Suppressor macrophage treated with lipopolysaccharide for 4 hours (primary cell): Measurements from ENCODE around the gene LCE7A.

Source experiments
- DNase-seq: peaks from one replicate; pipeline ENCODE4 v3.0.0-alpha.2; 2020

The LCE7A gene, protein sequence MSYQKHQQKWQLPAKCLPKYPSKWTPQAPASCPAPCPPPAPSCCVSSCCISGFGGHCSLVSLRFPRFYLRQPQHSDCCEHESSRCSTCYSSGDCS

GRCh38 chr1:152859696-152860095 lies at the start of gene LCE7A:
Gene LCE7A, plus strand, starts transcription at chr1:152859996. Its CDS starts 702 bp downstream, at chr1:152860698.
- DNase-seq, result no peak

GRCh38 chr1:152811050-152811449 lies 48.7 kb upstream of the LCE7A start:
- no peak for DNase-seq

DNA sequence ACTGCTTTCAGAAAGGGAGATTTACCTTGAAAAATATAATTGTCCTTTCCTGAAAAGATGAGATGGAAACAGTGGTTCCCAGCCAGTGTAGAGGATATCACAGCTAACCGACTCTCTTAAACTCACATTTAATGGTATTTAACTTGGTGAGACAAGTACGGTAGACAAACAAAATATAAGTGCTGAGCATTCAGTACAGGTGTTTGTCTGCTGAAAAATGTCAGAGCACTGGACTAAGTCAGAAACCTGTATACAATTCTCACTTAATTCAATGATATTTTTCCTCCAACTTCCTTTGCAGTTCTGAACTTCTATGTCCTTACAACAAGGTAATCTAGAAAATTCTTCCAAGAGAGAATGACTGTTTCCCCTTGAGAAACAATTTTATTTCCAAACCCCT lies 48.1 kb upstream of the LCE7A start, which contains the start of gene LCE1B:
TSS of gene LCE1B (plus strand) at position 301 of the 400 bp plus-strand sequence. CDS start 476 bp downstream, outside the sequence.
- DNase-seq, result no peak

- DNase-seq, result no peak
These were observed 42.5 kb upstream of the LCE7A start for GRCh38 chr1:152817309-152817708.

- DNase-seq, result no peak
These were observed 36.5 kb upstream of the LCE7A start for GRCh38 chr1:152823294-152823693.

DNA sequence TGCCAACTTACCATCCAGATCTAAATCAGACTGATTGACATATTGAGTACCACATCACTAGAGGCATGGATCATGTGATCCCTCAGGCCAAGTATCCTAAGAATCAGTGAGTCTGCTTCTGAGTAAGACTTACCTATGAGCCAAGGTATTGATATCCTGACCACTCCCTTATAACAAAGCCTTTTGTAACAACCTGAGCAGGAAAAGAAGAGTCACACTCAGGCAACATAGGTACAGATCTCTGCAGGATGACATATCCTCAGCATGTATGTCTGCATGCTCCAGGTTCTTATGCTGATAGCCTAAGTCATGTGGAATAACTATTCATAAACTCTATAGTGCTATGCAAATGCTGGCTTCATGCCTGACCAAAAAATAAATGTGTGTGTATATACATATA lies 34.8 kb upstream of the LCE7A start:
- no peak for DNase-seq

DNA sequence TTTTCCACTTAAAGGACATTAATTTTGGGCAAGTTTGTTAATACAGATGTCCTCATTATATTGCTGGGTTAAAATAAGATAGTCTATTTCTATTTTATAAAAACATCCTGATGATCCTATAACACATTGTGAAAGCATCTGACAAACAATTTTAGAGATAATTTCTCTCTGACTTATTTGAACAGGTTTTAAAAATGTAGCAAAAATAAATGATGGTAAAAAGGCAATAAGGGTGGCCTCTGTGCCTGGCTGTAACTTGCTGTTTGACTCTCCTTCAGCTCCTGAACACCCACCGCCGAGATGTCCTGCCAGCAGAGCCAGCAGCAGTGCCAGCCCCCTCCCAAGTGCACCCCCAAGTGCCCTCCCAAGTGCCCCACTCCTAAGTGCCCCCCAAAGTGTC lies 32.6 kb upstream of the LCE7A start, which contains the start of gene LCE1A:
TSS of gene LCE1A (plus strand) at position 301 of the 400 bp plus-strand sequence. CDS start at position 301, 0 bp downstream.
- DNase-seq, result no peak

- DNase-seq, result no peak
These were observed 22.9 kb upstream of the LCE7A start for GRCh38 chr1:152836870-152837269.

GRCh38 chr1:152842556-152842955 lies 17.2 kb upstream of the LCE7A start, which contains the start of gene LCE6A:
Gene LCE6A, plus strand, starts transcription at chr1:152842856. Its CDS starts 665 bp downstream, at chr1:152843521.
- no peak for DNase-seq

DNA sequence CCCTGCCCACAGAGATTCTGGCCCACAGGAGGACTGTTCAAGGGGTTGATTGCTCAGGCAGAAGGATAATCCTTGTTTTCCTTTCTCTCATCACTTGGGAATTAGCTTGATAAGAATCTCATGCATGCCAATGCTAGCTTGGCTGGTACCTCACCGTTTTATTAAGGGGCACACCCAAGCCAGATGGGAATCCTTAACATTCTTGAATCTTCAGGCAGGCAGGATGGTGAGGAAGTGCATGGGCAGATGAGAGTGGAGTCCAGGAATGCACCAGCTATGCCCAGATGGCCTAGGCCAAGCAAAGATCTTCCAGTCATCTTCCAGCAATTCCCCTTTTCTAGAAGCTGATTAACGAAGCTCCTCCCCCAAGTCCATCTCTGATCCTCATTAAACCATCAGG lies 4.1 kb upstream of the LCE7A start:
- DNase-seq, result no peak

DNA sequence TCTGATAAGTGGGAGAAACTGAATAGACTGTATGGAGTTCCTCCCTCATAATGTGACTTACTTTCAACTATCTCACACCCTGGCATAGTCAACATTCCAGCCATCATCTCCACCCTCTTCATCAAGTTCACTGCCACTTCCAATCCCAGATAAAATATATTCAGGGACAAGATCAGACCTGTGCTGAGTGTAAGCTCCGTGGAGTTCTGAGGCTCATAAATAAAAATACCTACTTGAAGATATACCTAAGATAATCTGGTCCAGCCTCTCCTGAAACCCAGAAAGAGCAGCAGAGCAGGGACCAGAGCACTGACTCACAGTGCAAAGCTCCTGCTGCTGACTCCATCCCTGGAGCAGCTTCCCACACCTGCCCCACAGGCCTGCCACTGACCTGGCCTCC lies 1.7 kb upstream of the LCE7A start:
- no peak for DNase-seq

DNA sequence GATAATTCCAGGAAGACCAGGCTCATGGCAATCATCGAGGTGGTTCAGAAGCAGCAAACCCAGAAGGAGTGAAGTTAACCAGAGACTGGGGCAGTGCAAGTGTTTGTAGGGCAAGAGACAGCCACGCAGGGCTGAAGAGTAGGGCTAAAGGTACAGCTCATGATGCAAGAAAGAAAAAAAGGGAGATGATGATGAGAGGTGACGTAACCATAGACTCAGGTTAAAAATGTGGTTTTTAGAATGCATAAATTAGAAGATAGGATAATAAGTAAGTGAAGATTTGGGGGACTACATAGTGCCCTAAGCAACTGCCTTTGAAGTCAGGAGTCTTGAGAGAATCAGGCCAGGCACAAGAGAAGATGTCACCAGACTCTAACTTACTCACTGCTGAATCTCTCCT lies 333 bp downstream of the LCE7A start:
- no peak for DNase-seq

DNA sequence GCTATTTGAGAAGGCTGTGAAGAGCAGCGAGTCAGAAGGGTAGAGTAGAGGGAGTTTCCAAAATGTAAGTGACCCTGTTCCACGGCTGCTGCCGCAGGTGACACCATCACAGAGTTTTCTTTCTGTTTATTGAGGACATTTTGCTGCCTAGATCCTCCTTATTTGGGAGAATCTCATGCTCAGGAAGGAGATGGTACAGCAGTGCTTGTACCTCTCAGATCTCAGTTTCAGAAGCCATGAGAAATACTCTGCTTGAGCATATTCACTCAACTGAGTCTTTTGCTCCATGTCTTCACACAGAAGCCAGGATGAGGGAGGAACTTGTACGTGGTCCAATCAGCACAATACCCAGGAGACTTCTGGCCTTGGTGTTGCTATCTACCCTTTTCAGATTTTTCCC lies 1.6 kb downstream of the LCE7A start:
- DNase-seq, result no peak

DNA sequence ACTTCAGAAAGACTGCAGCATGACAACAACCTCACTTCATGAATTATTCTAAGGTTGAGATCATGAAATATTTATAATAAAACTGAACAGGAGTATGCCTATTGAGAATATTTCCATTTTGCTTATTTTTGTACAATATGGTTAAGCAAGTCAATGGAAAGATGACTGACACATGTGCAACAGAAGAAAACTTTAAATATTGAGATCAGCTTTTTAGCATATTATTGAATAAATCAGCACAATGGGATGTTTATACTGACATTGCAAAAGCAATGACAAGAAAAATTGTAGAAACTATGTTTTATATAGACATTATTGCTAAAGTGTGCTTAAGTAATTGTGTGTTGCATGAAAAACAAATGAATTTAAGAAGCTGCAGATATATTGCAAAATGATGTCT lies 4.6 kb downstream of the LCE7A start:
- no peak for DNase-seq

GRCh38 chr1:152866321-152866720 lies 6.5 kb downstream of the LCE7A start:
- DNase-seq, result no peak

- peak; percentile 75 for DNase-seq
These were observed 10.1 kb downstream of the LCE7A start for GRCh38 chr1:152869808-152870419.

GRCh38 chr1:152870831-152871730 lies 11.3 kb downstream of the LCE7A start:
- peak; percentile 6 for DNase-seq

DNA sequence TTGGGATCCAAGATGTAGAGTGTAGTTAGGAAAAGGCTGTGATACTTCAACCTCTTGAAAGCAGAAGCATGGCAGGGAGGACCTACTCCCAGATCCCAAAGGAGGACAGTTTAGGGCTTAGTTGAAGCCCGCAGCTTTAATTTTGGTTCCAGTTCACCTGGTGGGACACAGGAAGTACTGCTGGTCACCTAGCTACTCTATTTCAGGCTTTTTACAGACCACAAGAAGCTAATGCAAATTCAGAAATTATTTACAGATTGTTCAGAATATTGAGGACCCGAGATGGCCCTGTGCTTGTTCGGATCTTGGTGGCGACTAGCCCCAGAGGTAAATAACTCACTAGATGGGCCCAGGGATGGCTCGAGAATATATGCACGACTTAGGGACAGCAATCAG lies 11.9 kb downstream of the LCE7A start:
- no peak for DNase-seq

GRCh38 chr1:152873495-152873894 lies 13.7 kb downstream of the LCE7A start:
- no peak for DNase-seq

DNA sequence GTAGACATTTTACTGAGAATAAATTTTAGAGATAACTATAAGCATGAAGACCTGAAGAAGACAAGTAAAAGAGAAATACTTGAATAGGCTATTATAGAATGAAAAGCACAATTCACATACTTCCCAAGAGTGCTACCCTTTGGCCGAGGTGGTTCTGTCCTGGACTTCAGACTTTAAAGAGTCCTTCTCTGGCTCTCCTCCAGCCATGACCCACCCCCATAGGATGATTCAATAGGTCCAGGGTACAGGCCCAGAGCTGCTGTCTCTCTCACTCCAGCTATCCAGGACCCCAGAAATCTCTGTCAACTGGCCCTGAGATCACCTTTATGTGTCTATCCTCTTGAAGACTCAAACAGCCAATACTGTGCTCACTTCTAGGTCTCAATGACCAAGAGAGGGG lies 17.0 kb downstream of the LCE7A start:
- DNase-seq, result no peak

- DNase-seq, result peak; percentile 42
These were observed 18.2 kb downstream of the LCE7A start, which contains the start of gene SMCP for GRCh38 chr1:152878042-152878441. Gene SMCP, plus strand, starts transcription at chr1:152878322. Its CDS starts 6,101 bp downstream, at chr1:152884423.

DNA sequence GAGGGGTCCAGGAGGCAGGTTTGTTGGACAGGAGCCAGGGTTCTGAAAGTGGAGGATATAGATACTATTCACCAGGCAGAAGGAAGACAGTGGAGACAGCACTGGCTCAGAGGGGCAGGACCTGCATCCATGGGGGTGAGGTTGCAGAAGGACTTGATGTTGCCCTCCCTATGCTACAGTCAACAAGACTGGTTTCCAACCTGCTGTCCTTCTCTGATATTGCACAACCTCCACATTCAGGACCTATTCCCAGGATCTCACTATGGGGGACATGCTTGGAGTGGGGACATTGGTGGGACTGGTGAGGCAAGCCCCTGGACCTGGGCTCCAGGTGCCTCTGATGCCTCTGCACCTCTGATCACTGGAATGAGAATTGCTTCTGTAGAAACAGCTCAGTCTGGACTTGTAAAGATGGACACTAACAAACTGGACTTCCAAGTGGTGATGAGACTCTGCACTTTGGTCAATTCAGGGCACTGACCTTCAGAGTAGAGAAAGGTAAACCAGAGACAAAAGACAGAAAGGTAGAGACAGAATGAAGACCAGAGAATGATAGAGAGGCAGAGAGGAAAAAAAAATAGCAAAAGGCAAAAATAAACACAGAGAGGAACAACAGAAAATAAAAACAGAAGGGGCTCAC lies 19.9 kb downstream of the LCE7A start:
- DNase-seq, result no peak

DNA sequence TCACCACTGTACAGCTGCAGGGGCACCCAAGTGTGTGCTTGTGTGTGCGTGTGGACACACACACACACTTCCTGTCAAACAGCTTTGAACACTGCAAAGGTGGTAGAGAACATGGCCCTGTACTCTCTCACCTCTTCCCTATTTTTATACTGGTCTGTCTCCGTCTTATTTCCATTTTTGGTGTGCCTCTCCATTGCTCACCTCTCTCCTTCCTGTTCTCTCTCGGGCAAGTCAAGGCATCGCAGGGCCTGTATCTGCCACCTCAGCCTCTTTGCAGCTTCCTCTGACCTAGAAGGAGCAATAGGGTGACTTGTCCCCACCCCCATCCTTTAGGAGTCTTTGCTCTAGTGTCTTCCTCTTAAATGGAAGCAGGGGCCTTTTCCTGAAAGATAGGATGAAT lies 20.5 kb downstream of the LCE7A start:
- DNase-seq, result no peak
